ENCODE measurements around the gene RAPGEF5. TPM values are rescaled to one million over a fixed set of nuclear protein-coding genes. Genes with fewer than 3 reads are reported as not detected.

The RAPGEF5 gene
- total and polyA plus RNA-seq, 10 donors, result 10.2 to 335 (median 184) TPM

DNA sequence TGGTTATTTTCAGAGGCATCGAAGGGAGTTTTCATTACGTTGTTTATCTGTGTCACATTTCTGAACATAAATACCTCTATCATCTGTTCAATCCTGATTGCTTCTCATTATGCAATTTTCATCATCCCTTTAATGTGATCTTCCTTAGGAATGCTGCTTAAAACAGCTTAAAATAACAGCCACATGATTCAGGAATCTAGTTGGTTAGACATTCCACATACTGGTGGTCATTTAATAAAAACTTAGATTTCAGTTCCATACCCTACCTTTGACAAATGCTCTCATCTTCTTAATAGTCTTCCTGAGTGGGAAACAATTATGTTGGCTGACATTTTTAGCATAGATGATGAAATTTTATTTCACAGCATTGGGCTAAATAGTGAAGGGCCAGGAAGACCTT, 219.9 kb downstream of the RAPGEF5 start:
- peaks cover 0 to 95% (median 35%) of the 10 kb centered on the region in 6 donors for H3K36me3 ChIP-seq
- H3K4me3 ChIP-seq, result no peak overlapping the region
- H3K9me3 ChIP-seq, result no peaks in the 10 kb centered on the region
- 66 to 94% (median 89%) methylated on average over 2 of the region's 2 CpGs for WGBS, 5 donors
- peaks cover 0 to 11% (median 0%) of the 10 kb centered on the region in 6 donors for H3K4me1 ChIP-seq
- DNase-seq, result no peak
- intact Hi-C loops (cut with DNase I; ENCODE audit: low total_unique reads), result no loop called here
- TF ChIP-seq POLR2A (IDR thresholded peaks at IDR 0.05), result no peak
- no peak for TF ChIP-seq POLR2AphosphoS5 (IDR thresholded peaks at IDR 0.05)
- TF ChIP-seq, protein P1, sequence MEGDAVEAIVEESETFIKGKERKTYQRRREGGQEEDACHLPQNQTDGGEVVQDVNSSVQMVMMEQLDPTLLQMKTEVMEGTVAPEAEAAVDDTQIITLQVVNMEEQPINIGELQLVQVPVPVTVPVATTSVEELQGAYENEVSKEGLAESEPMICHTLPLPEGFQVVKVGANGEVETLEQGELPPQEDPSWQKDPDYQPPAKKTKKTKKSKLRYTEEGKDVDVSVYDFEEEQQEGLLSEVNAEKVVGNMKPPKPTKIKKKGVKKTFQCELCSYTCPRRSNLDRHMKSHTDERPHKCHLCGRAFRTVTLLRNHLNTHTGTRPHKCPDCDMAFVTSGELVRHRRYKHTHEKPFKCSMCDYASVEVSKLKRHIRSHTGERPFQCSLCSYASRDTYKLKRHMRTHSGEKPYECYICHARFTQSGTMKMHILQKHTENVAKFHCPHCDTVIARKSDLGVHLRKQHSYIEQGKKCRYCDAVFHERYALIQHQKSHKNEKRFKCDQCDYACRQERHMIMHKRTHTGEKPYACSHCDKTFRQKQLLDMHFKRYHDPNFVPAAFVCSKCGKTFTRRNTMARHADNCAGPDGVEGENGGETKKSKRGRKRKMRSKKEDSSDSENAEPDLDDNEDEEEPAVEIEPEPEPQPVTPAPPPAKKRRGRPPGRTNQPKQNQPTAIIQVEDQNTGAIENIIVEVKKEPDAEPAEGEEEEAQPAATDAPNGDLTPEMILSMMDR (IDR thresholded peaks at IDR 0.05 in 8 of 11, conservative IDR thresholded peaks at IDR 0.05 in 3 of 11), result no peak
- H3K27me3 ChIP-seq (replicated peaks in 1 of 7), result no peaks in the 10 kb centered on the region
- no peak overlapping the region for H3K27ac ChIP-seq

DNA sequence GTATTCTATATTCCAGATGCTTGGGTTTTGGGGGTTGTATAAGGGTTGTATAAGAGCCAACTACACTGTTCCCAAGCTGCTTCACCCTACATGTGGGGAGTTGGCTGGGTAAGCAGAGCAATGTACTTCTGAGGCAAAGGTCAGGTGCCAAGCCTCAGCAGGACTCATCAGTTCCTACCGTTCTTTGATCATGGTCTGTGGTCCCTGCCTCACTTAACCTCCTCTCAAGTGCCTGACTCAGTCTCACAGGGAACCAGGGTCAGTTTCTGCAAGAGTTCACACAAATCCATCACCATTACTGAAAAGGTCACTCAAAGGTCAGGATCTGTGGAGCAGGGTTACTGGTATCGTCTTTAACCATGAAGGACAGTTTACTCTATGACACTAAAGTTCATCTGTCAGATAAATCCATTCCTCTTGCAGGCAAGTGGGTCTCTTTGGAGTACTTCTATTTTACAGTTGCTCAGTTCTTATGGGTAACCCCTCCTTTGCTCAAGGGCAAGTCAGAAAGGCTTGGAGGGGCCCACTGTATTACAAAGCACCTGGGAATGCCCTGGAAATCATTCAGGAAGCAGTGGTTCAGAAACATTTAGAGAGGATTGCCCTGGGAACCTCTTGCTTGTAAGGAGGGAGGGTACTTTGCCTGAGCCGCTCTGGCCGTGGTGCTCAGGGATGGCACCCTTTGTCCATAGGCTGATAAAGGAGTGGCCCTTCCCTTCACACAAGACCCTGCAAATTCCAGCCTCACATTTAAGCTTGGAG, 227.0 kb downstream of the RAPGEF5 start:
- Histone ChIP-seq H3K9me3 (no peaks in the 10 kb centered on the region), H3K27me3 (replicated peaks in 1 of 7) (no peaks in the 10 kb centered on the region), H3K36me3 (peaks cover 0 to 89% (median 12%) of the 10 kb centered on the region in 6 donors), H3K4me3 (no peak overlapping the region), H3K27ac (peak overlapping the region in 1 of 8 donors; percentile 35), H3K4me1 (peaks cover 0 to 28% (median 6%) of the 10 kb centered on the region in 6 donors)
- WGBS, 5 donors, result 75 to 91% (median 85%) methylated on average over 4 of the region's 4 CpGs
- no peak for DNase-seq
- TF ChIP-seq POLR2A (IDR thresholded peaks at IDR 0.05) (no peak), POLR2AphosphoS5 (IDR thresholded peaks at IDR 0.05) (peak in 1 of 3 donors; percentile 7)
- TF ChIP-seq, protein P1 (IDR thresholded peaks at IDR 0.05 in 8 of 11, conservative IDR thresholded peaks at IDR 0.05 in 3 of 11), result no peak
- intact Hi-C loops (cut with DNase I; ENCODE audit: low total_unique reads), result no loop called here

DNA sequence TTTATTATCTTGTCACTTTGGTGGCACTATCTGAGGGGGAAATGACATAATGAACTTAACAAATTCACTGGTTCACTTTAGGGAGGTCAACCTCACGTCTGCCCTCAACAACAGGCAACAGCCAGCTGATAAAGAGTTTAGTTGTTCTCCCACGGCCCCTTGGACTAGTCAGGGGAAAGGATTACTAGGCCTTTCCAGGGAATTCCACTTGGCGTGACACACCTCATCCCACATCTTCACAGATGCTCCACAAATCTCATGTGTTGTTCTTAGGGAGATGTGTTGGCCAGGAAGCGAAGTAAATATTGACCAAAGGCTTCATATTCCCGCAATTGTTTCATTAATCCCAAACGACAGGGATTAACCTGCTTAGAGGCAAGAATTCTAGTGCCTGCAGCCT, 227.8 kb downstream of the RAPGEF5 start:
- TF ChIP-seq, protein P1 (IDR thresholded peaks at IDR 0.05 in 8 of 11, conservative IDR thresholded peaks at IDR 0.05 in 3 of 11), result no peak
- TF ChIP-seq POLR2AphosphoS5 (IDR thresholded peaks at IDR 0.05) (no peak), POLR2A (IDR thresholded peaks at IDR 0.05) (no peak)
- Histone ChIP-seq H3K4me1 (peaks cover 0 to 36% (median 8%) of the 10 kb centered on the region in 6 donors), H3K27me3 (replicated peaks in 1 of 7) (no peaks in the 10 kb centered on the region), H3K27ac (peak overlapping the region in 2 of 8 donors; percentile 5 to 35), H3K36me3 (peaks cover 0 to 89% (median 12%) of the 10 kb centered on the region in 6 donors), H3K4me3 (no peak overlapping the region), H3K9me3 (no peaks in the 10 kb centered on the region)
- intact Hi-C loops (cut with DNase I; ENCODE audit: low total_unique reads), result no loop called here
- whole genome bisulfite sequencing, 5 donors, result 57 to 77% (median 73%) methylated on average over 6 of the region's 6 CpGs
- DNase-seq, result no peak

DNA sequence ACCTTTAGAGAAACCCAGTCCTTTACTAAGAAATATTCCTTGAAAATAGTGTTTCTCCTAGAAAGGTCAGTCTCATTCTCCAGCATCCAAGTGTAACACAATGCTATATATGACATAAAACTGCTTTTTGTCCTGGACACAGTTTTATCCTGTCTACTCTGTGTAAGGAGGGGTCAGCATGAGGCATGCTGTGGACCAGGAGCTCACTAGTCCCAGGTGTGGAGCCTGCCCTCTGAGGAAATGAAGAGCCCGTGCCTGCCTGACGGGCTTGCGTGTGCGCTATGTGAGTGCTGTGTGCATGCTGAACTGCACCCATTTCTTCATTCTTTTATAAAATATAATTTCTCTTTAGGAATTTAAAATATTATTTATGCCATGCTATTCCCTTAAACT, 228.4 kb downstream of the RAPGEF5 start:
- H3K4me3 ChIP-seq, result no peak overlapping the region
- 93 to 95% (median 95%) methylated on average over 4 of the region's 4 CpGs for WGBS, 5 donors
- peak overlapping the region in 2 of 8 donors; percentile 23 to 35 for H3K27ac ChIP-seq
- intact Hi-C loops (cut with DNase I; ENCODE audit: low total_unique reads), result no loop called here
- H3K36me3 ChIP-seq, result peaks cover 0 to 90% (median 12%) of the 10 kb centered on the region in 6 donors
- H3K4me1 ChIP-seq, result peaks cover 0 to 43% (median 8%) of the 10 kb centered on the region in 6 donors
- TF ChIP-seq, protein P1 (IDR thresholded peaks at IDR 0.05 in 8 of 11, conservative IDR thresholded peaks at IDR 0.05 in 3 of 11), result no peak
- TF ChIP-seq POLR2AphosphoS5 (IDR thresholded peaks at IDR 0.05), result peak in 2 of 3 donors; percentile 1 to 30
- no peak for TF ChIP-seq POLR2A (IDR thresholded peaks at IDR 0.05)
- no peak for DNase-seq
- no peaks in the 10 kb centered on the region for H3K9me3 ChIP-seq
- no peaks in the 10 kb centered on the region for H3K27me3 ChIP-seq (replicated peaks in 1 of 7)
